AG09309 (cell line): Measurements from ENCODE around the gene FAM78A.

Experiments
- DNase-seq: peaks from one replicate; pipeline ENCODE4 v3.0.0-alpha.2; 2010; ENCODE audit warnings: low read depth
- H3K4me3 ChIP-seq: 2 replicates; pipeline ENCODE4 v1.5.1; 2011; ENCODE audit warnings: mild to moderate bottlenecking, low read depth, low read length, moderate library complexity; ENCODE audit not compliant: control insufficient read depth
- CTCF ChIP-seq: IDR thresholded peaks from 2 replicates; pipeline ENCODE4 v1.5.1; 2011; ENCODE audit warnings: mild to moderate bottlenecking, low read depth, low read length, inconsistent platforms; ENCODE audit not compliant: insufficient read depth, control insufficient read depth; ENCODE audit errors: missing control alignments

The FAM78A gene

GRCh38 chr9:131235480-131235851 lies 40.8 kb downstream of the FAM78A start:
- no peak for TF ChIP-seq CTCF
- no peak overlapping the region for H3K4me3 ChIP-seq
- DNase-seq, result no peak

GRCh38 chr9:131234799-131235479 lies 41.4 kb downstream of the FAM78A start:
- TF ChIP-seq CTCF, result no peak
- DNase-seq, result no peak
- H3K4me3 ChIP-seq, result no peak overlapping the region

- no peak for DNase-seq
- TF ChIP-seq CTCF, result no peak
- H3K4me3 ChIP-seq, result no peak overlapping the region
These were observed 42.3 kb downstream of the FAM78A start for GRCh38 chr9:131233995-131234394.

- H3K4me3 ChIP-seq, result no peak overlapping the region
- no peak for DNase-seq
- TF ChIP-seq CTCF, result no peak
These were observed 42.8 kb downstream of the FAM78A start for GRCh38 chr9:131233556-131233955.

GRCh38 chr9:131228988-131229387 lies 47.3 kb downstream of the FAM78A start:
- no peak for DNase-seq
- TF ChIP-seq CTCF, result no peak

GRCh38 chr9:131227959-131228460 lies 48.3 kb downstream of the FAM78A start:
- TF ChIP-seq CTCF, result no peak
- no peak for DNase-seq
- H3K4me3 ChIP-seq, result no peak overlapping the region

More at GRCh38 chr9:131228988-131229387, 47.3 kb downstream of the FAM78A start:
- no peak overlapping the region for H3K4me3 ChIP-seq
